CD4-positive, alpha-beta T cell (primary cell): ENCODE results near the gene TRAF3IP3. TPM values are rescaled to one million over a fixed set of nuclear protein-coding genes. Genes with fewer than 3 reads are reported as not detected.

ENCODE experiments used
- ATAC-seq: fragments of 200-7000 bp; cut with Tn5 transposase; one replicate; pipeline ENCODE4 v1.10.0; 2022; ENCODE audit warnings: mild to moderate bottlenecking; ENCODE audit not compliant: poor library complexity
- CTCF ChIA-PET: fragments of 350-600 bp; sonication (Branson Sonifier 250); formaldehyde crosslinking; loops from one replicate; lab custom pipeline; 2021; ENCODE audit warnings: antibody characterized with exemption, inconsistent platforms; lab: Charles Lee
- POLR2A ChIA-PET: fragments of 350-600 bp; sonication (Branson Sonifier 250); formaldehyde crosslinking; loops from one replicate; lab custom pipeline; 2021; ENCODE audit warnings: antibody characterized with exemption, inconsistent platforms; lab: Charles Lee
- DNase-seq, 14 experiments: peaks; one replicate each; pipeline ENCODE4 v3.0.0-alpha.2; 2013 to 2020; ENCODE audit warnings: mixed read lengths in 2 of 14
- H3K27ac ChIP-seq, 2 donors: one replicate each; pipeline versions ENCODE4 v1.5.1 to v1.7.0; 2013; ENCODE audit warnings: low read length in 2 of 2, low read depth in 1 of 2, mild to moderate bottlenecking in 1 of 2
- H3K27me3 ChIP-seq, 2 experiments: 1 replicate in 1 of 2; 2 replicates in 1 of 2; pipeline versions ENCODE4 v1.6.1 to v1.7.0; 2013; ENCODE audit warnings: low read length in 2 of 2, control low read depth in 1 of 2, mild to moderate bottlenecking in 1 of 2, moderate library complexity in 1 of 2; ENCODE audit not compliant: insufficient read depth in 2 of 2, control insufficient read depth in 1 of 2
- H3K36me3 ChIP-seq: one replicate; pipeline ENCODE4 v1.6.1; 2013; ENCODE audit warnings: low read length, control low read depth; ENCODE audit not compliant: insufficient read depth
- H3K4me1 ChIP-seq: one replicate; pipeline ENCODE4 v1.6.1; 2013; ENCODE audit warnings: low read length, control low read depth; ENCODE audit not compliant: insufficient read depth
- H3K4me3 ChIP-seq: one replicate; pipeline ENCODE4 v1.5.1; 2013; ENCODE audit warnings: mild to moderate bottlenecking, low read length, moderate library complexity
- H3K9me3 ChIP-seq, 2 experiments: 1 replicate in 1 of 2; 2 replicates in 1 of 2; pipeline versions ENCODE4 v1.6.1 to v1.7.0; 2013; ENCODE audit warnings: low read length in 2 of 2, mild to moderate bottlenecking in 2 of 2, control low read depth in 1 of 2, moderate library complexity in 1 of 2; ENCODE audit not compliant: control insufficient read depth in 1 of 2, insufficient read depth in 1 of 2
- H3K27ac Mint-ChIP-seq: one replicate; pipeline ENCODE4 v1.8.0; 2020; ENCODE audit warnings: mixed read lengths
- H3K27me3 Mint-ChIP-seq: one replicate; pipeline ENCODE4 v1.8.0; 2021; ENCODE audit warnings: mixed read lengths
- H3K36me3 Mint-ChIP-seq: one replicate; pipeline ENCODE4 v1.8.0; 2021; ENCODE audit warnings: low read depth, mixed read lengths
- H3K4me1 Mint-ChIP-seq: one replicate; pipeline ENCODE4 v1.8.0; 2021; ENCODE audit warnings: low read depth, mixed read lengths
- H3K4me3 Mint-ChIP-seq: one replicate; pipeline ENCODE4 v1.8.0; 2020; ENCODE audit warnings: mild to moderate bottlenecking, mixed read lengths
- H3K9me3 Mint-ChIP-seq: one replicate; pipeline ENCODE4 v1.8.0; 2020; ENCODE audit warnings: mixed read lengths
- CTCF ChIP-seq: fragments of 200-600 bp; IDR thresholded peaks from one replicate; pipeline ENCODE4 v1.8.0; 2022; ENCODE audit warnings: antibody characterized with exemption, mild to moderate bottlenecking
- intact Hi-C, 2 experiments: fragments of 100-400 bp; cut with DNase I in 1 of 2; cut with micrococcal nuclease in 1 of 2; formaldehyde crosslinking; loops; one replicate each; pipeline versions ENCODE4 v1.15.1 to v1.9.0; 2023 to 2025; cut with DNase I, micrococcal nuclease
- total RNA-seq, 174 experiments: library from RNA in 2 of 174; stranded (reverse) in 2 of 174; gene quantifications; one replicate each; pipeline ENCODE4 v1.2.3 and lab custom pipeline; 2021 to 2026

Gene TRAF3IP3
- total RNA-seq, 2 experiments from 2014 or later = 279 to 290 TPM

GRCh38 chr1:209780268-209780667, 24.4 kb downstream of the TRAF3IP3 start:
- ATAC-seq (no peak), DNase-seq (no peak)
- H3K9me3 Mint-ChIP-seq = no peaks in the 10 kb centered on the region
- Histone ChIP-seq H3K4me3 (no peak overlapping the region), H3K36me3 (peaks cover 79% of the 10 kb centered on the region), H3K27ac (peak overlapping the region; percentile 3 to 12), H3K9me3 (no peaks in the 10 kb centered on the region), H3K27me3 (no peaks in the 10 kb centered on the region), H3K4me1 (peaks cover 35% of the 10 kb centered on the region)
- intact Hi-C loops = no loop called here
- peaks cover 46% of the 10 kb centered on the region for H3K4me1 Mint-ChIP-seq
- POLR2A ChIA-PET = interaction anchor here (1.6 to 11.3 kb wide), 3 partner anchors 13 to 56 kb away, joined by 4 to 245 read pairs (median 22); partner anchors contain the start of gene TRAF3IP3
- CTCF ChIA-PET = interaction anchor here (1.0 to 1.4 kb wide), 2 partner anchors 11 to 43 kb away, joined by 3 to 5 read pairs; no protein-coding TSS in a partner anchor
- peak overlapping the region; percentile 97 for H3K27ac Mint-ChIP-seq
- H3K36me3 Mint-ChIP-seq = peaks cover 70% of the 10 kb centered on the region
- no peak overlapping the region for H3K4me3 Mint-ChIP-seq
- no peaks in the 10 kb centered on the region for H3K27me3 Mint-ChIP-seq
- no peak for TF ChIP-seq CTCF

- no peak for DNase-seq
- ChIA-PET POLR2A (interaction anchor here (1.0 to 11.3 kb wide), 6 partner anchors 9 to 39 kb away, joined by 3 to 245 read pairs (median 26); partner anchors contain the start of gene TRAF3IP3), CTCF (interaction anchor here (2.0 to 2.3 kb wide), 2 partner anchors 10 to 15 kb away, joined by 5 to 8 read pairs; no protein-coding TSS in a partner anchor)
- Histone ChIP-seq H3K4me1 (peaks cover 24% of the 10 kb centered on the region), H3K36me3 (peaks cover 48% of the 10 kb centered on the region), H3K27ac (peak overlapping the region; percentile 74 to 94), H3K9me3 (no peaks in the 10 kb centered on the region), H3K27me3 (no peaks in the 10 kb centered on the region), H3K4me3 (no peak overlapping the region)
- ATAC-seq = no peak
- intact Hi-C loops = loop anchor here in 1 of 2 experiments (1.0 kb wide), 1 partner anchor 13 kb away; no protein-coding TSS in a partner anchor
- H3K9me3 Mint-ChIP-seq = no peaks in the 10 kb centered on the region
- H3K36me3 Mint-ChIP-seq = peaks cover 56% of the 10 kb centered on the region
- peaks cover 9% of the 10 kb centered on the region for H3K27me3 Mint-ChIP-seq
- H3K4me1 Mint-ChIP-seq = peaks cover 38% of the 10 kb centered on the region
- peak overlapping the region; percentile 62 for H3K4me3 Mint-ChIP-seq
- TF ChIP-seq CTCF = no peak
- H3K27ac Mint-ChIP-seq = peak overlapping the region; percentile 97
Measured at GRCh38 chr1:209783386-209783785, 27.5 kb downstream of the TRAF3IP3 start.

- H3K4me3 Mint-ChIP-seq = peak within 1 kb of the TSS; percentile 93
- ATAC-seq (peak; percentile 98), DNase-seq (peak; percentile 98 to 100 (median 99))
- H3K27me3 Mint-ChIP-seq = peaks cover 17% of the 10 kb centered on the region
- peaks cover 44% of the 10 kb centered on the region for H3K36me3 Mint-ChIP-seq
- H3K4me1 Mint-ChIP-seq = peaks cover 28% of the 10 kb centered on the region
- Histone ChIP-seq H3K4me1 (peaks cover 24% of the 10 kb centered on the region), H3K27ac (peak within 1 kb of the TSS; percentile 74 to 94), H3K27me3 (no peaks in the 10 kb centered on the region), H3K4me3 (peak within 1 kb of the TSS; percentile 69), H3K9me3 (no peaks in the 10 kb centered on the region), H3K36me3 (peaks cover 37% of the 10 kb centered on the region)
- no peaks in the 10 kb centered on the region for H3K9me3 Mint-ChIP-seq
- no peak for TF ChIP-seq CTCF
- POLR2A ChIA-PET = interaction anchor here (0.7 to 11.3 kb wide), 14 partner anchors 9 to 60 kb away, joined by 3 to 245 read pairs (median 6); partner anchors contain the start of genes IRF6, TRAF3IP3 and UTP25
- peak within 1 kb of the TSS; percentile 97 for H3K27ac Mint-ChIP-seq
- CTCF ChIA-PET = interaction anchor here (0.8 to 3.7 kb wide), 5 partner anchors 11 to 43 kb away, joined by 3 to 9 read pairs (median 5); partner anchors contain the start of gene UTP25
- intact Hi-C loops = loop anchor here in 1 of 2 experiments (1.0 kb wide), 2 partner anchors 15 to 43 kb away; partner anchors contain the start of gene UTP25
Measured at GRCh38 chr1:209784265-209785169, 28.7 kb downstream of the TRAF3IP3 start, which contains the start of gene C1orf74. C1orf74 (minus strand) TSS chr1:209784559; CDS start chr1:209783634, 925 bp downstream.
